ENCODE measurements around the gene RGS19. TPM values are rescaled to one million over a fixed set of nuclear protein-coding genes. Genes with fewer than 3 reads are reported as not detected.

RGS19 gene
- polyA plus RNA-seq, 1 of the 3 experiments (the other 2 are of a cell fraction) = 20.5 TPM

DNA sequence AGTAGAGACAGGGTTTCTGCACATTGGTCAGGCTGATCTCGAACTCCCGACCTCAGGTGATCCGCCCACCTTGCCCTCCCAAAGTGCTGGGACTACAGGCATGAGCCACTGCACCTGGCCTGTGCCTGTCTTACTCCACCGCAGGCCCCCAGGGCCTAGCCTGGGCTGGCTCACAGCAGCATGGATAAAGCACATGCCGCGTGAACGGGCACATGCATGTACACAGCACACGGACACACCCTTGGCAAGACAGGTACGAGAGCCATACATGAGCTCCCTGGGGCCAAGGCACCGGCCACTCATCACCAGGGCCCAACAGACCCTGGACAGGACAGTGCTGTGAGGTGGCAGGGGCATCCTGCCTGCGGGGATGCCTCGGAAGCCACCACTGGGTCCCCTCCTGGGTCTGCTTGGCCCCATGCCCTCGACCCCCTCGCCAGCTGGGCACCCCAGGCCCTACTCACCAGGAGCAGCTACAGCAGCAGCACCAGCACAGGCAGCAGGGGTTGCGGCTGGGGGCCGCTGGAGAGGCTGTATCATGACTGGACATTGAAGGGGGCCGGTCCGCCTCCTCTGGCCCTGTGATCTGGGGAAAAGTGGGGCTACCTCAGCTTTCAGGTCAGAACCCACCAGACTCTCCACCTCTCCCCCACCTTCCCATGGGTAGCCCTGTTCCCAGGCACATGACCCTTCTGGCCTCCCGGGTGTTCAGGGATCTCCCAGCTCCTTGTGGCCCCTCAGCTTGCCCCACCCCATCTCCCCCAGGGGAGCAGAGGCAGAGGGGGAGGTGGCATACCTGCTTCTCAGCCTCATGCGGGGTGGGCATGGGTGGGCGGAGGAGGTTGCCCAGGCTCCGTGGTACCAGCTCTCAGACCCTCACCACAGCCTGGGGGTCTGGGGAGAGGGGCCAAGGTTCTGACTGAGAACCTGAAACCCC is 3.0 kb downstream of the RGS19 start:
- 93% methylated on average over 11 of the region's 22 CpGs for WGBS (ENCODE audit: low lambda C conversion rate)
- H3K9ac ChIP-seq = no peak overlapping the region
- no peaks in the 10 kb centered on the region for H3K9me2 ChIP-seq
- H3K9me3 ChIP-seq = no peaks in the 10 kb centered on the region
- H3K4me2 ChIP-seq = no peak overlapping the region
- H3K79me2 ChIP-seq (ENCODE audit: insufficient read depth) = no peaks in the 10 kb centered on the region
- CTCF ChIA-PET = interaction anchor here (0.7 to 12.9 kb wide), 3 partner anchors 19 to 39 kb away, joined by 3 to 252 read pairs (median 6); partner anchors contain the start of gene NPBWR2
- peaks cover 0 to 17% of the 10 kb centered on the region in 2 experiments for H3K36me3 ChIP-seq (replicated peaks in 1 of 2; ENCODE audit: control insufficient read depth in 1 of 2, insufficient read depth in 2 of 2, low read length in 1 of 2)
- TF ChIP-seq, protein P1, sequence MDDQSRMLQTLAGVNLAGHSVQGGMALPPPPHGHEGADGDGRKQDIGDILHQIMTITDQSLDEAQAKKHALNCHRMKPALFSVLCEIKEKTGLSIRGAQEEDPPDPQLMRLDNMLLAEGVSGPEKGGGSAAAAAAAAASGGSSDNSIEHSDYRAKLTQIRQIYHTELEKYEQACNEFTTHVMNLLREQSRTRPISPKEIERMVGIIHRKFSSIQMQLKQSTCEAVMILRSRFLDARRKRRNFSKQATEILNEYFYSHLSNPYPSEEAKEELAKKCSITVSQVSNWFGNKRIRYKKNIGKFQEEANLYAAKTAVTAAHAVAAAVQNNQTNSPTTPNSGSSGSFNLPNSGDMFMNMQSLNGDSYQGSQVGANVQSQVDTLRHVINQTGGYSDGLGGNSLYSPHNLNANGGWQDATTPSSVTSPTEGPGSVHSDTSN (IDR thresholded peaks at IDR 0.05) = no peak
- no peak for TF ChIP-seq SIN3A (IDR thresholded peaks at IDR 0.05; ENCODE audit: borderline replicate concordance, low read depth, low read length)
- no peak for TF ChIP-seq MEF2A (IDR thresholded peaks at IDR 0.05; ENCODE audit: borderline replicate concordance, low read depth)
- no peak for TF ChIP-seq CHD2 (IDR thresholded peaks at IDR 0.05; ENCODE audit: low read length, partially characterized antibody)
- TF ChIP-seq JUND (IDR thresholded peaks at IDR 0.05) = no peak
- no peak for TF ChIP-seq NFIC (IDR thresholded peaks at IDR 0.05; ENCODE audit: borderline replicate concordance)
- no peak for TF ChIP-seq MXI1 (IDR thresholded peaks at IDR 0.05; ENCODE audit: low read depth, low read length)
- TF ChIP-seq TCF12 (IDR thresholded peaks at IDR 0.05) = no peak
- TF ChIP-seq, protein P2, sequence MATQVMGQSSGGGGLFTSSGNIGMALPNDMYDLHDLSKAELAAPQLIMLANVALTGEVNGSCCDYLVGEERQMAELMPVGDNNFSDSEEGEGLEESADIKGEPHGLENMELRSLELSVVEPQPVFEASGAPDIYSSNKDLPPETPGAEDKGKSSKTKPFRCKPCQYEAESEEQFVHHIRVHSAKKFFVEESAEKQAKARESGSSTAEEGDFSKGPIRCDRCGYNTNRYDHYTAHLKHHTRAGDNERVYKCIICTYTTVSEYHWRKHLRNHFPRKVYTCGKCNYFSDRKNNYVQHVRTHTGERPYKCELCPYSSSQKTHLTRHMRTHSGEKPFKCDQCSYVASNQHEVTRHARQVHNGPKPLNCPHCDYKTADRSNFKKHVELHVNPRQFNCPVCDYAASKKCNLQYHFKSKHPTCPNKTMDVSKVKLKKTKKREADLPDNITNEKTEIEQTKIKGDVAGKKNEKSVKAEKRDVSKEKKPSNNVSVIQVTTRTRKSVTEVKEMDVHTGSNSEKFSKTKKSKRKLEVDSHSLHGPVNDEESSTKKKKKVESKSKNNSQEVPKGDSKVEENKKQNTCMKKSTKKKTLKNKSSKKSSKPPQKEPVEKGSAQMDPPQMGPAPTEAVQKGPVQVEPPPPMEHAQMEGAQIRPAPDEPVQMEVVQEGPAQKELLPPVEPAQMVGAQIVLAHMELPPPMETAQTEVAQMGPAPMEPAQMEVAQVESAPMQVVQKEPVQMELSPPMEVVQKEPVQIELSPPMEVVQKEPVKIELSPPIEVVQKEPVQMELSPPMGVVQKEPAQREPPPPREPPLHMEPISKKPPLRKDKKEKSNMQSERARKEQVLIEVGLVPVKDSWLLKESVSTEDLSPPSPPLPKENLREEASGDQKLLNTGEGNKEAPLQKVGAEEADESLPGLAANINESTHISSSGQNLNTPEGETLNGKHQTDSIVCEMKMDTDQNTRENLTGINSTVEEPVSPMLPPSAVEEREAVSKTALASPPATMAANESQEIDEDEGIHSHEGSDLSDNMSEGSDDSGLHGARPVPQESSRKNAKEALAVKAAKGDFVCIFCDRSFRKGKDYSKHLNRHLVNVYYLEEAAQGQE (IDR thresholded peaks at IDR 0.05; ENCODE audit: low read depth, low read length) = no peak
- TF ChIP-seq, protein P3, sequence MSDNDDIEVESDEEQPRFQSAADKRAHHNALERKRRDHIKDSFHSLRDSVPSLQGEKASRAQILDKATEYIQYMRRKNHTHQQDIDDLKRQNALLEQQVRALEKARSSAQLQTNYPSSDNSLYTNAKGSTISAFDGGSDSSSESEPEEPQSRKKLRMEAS (IDR thresholded peaks at IDR 0.05; ENCODE audit: low read depth) = no peak
- no peak for TF ChIP-seq RFX5 (IDR thresholded peaks at IDR 0.05; ENCODE audit: low read length)
- no peak for TF ChIP-seq RAD21 (IDR thresholded peaks at IDR 0.05; ENCODE audit: low read length)
- POLR2A ChIA-PET = interaction anchor here (1.8 kb wide), 1 partner anchor 14 kb away, joined by 4 read pairs; the partner anchor contains the start of gene TCEA2
- no peak overlapping the region for H3K27ac ChIP-seq (ENCODE audit: low read depth in 2 of 2, low read length in 1 of 2)
- no peak overlapping the region for H2AFZ ChIP-seq (ENCODE audit: low read depth)
- H3F3A ChIP-seq (replicated peaks; ENCODE audit: insufficient read depth) = peaks cover 10% of the 10 kb centered on the region
- no peak for DNase-seq
- no peaks in the 10 kb centered on the region for H4K20me1 ChIP-seq (ENCODE audit: insufficient read depth)
- no peak overlapping the region for H3K4me3 ChIP-seq (ENCODE audit: low read depth in 2 of 2, low read length in 1 of 2)
- H3K4me1 ChIP-seq (ENCODE audit: control insufficient read depth in 1 of 2, insufficient read depth in 2 of 2, low read depth in 1 of 2, low read length in 1 of 2) = peaks cover 13 to 20% of the 10 kb centered on the region in 2 experiments; a peak in 3 of 4 replicates
- no peaks in the 10 kb centered on the region for H3K27me3 ChIP-seq (ENCODE audit: insufficient read depth)

Data from SK-N-SH (cell line).